GM12873 (cell line): Measurements from ENCODE around the gene NPY1R.
A peak's percentile ranks its signal among the peaks of the same experiment; 100 is the strongest.

Experiments used
- CTCF ChIP-seq: IDR thresholded peaks from 2 replicates; pipeline ENCODE4 v1.5.1; 2012; ENCODE audit warnings: low read depth, mild to moderate bottlenecking, moderate library complexity, low read length, control low read depth; ENCODE audit not compliant: insufficient read depth; ENCODE audit errors: missing control alignments

NPY1R gene

GRCh38 chr4:163332526-163333406 lies at the start of gene NPY1R:
Gene NPY1R, minus strand, starts transcription at chr4:163332596. Its CDS starts 6,042 bp downstream, at chr4:163326554.
- peak; percentile 69 for TF ChIP-seq CTCF

- TF ChIP-seq CTCF = no peak
Observed at GRCh38 chr4:163380703-163381102, 48.3 kb upstream of the NPY1R start.

GRCh38 chr4:163378661-163379060 lies 46.3 kb upstream of the NPY1R start:
- TF ChIP-seq CTCF = no peak

GRCh38 chr4:163372029-163372428 lies 39.6 kb upstream of the NPY1R start:
- TF ChIP-seq CTCF = no peak

GRCh38 chr4:163367651-163368050 lies 35.3 kb upstream of the NPY1R start:
- TF ChIP-seq CTCF = no peak

GRCh38 chr4:163356104-163356503 lies 23.7 kb upstream of the NPY1R start:
- no peak for TF ChIP-seq CTCF

- no peak for TF ChIP-seq CTCF
Observed at GRCh38 chr4:163353054-163353453, 20.7 kb upstream of the NPY1R start.
